HL-60 (cell line): ENCODE measurements around the gene ZNF490.

Experiments
- DNase-seq, 2 experiments: peaks; one replicate each; pipeline ENCODE4 v3.0.0-alpha.2; 2010 to 2020; ENCODE audit warnings: low read depth in 1 of 2, low spot score in 1 of 2
- H3K27ac ChIP-seq: fragments of 250-450 bp; sonication (Bioruptor Pico); replicated peaks from 2 replicates; pipeline ENCODE4 v1.5.1; 2020; ENCODE audit warnings: mild to moderate bottlenecking, moderate library complexity
- H3K27me3 ChIP-seq: fragments of 250-450 bp; sonication (Bioruptor Pico); 2 replicates; pipeline ENCODE4 v1.5.1; 2021; ENCODE audit warnings: mild to moderate bottlenecking, moderate library complexity; ENCODE audit not compliant: insufficient read depth, poor library complexity, severe bottlenecking
- H3K4me3 ChIP-seq: replicated peaks from 2 replicates; pipeline ENCODE4 v1.5.1; 2011; ENCODE audit warnings: mild to moderate bottlenecking, control low read depth, low read length; ENCODE audit not compliant: insufficient read depth
- CTCF ChIP-seq: IDR thresholded peaks from one replicate; pipeline ENCODE4 v1.5.1; 2011; ENCODE audit warnings: low read length, control low read depth, inconsistent platforms; ENCODE audit not compliant: insufficient read depth
- GABPA ChIP-seq: IDR thresholded peaks from 2 replicates; pipeline ENCODE4 v1.6.1; 2012; ENCODE audit warnings: low read depth
- POLR2AphosphoS5 ChIP-seq: IDR thresholded peaks from 2 replicates; pipeline ENCODE4 v1.6.1; 2012; ENCODE audit warnings: low read depth
- REST ChIP-seq: IDR thresholded peaks from 2 replicates; pipeline ENCODE4 v1.6.1; 2012; ENCODE audit warnings: low read depth; ENCODE audit not compliant: insufficient replicate concordance
- SPI1 ChIP-seq: IDR thresholded peaks from 2 replicates; pipeline ENCODE4 v1.6.1; 2012; ENCODE audit warnings: low read depth, mild to moderate bottlenecking, borderline replicate concordance

Gene ZNF490

GRCh38 chr19:12641456-12641855, 30.8 kb upstream of the ZNF490 start:
- no peak for DNase-seq
- H3K4me3 ChIP-seq = no peak overlapping the region
- H3K27me3 ChIP-seq = no peaks in the 10 kb centered on the region
- TF ChIP-seq REST = no peak
- no peak for TF ChIP-seq GABPA
- TF ChIP-seq POLR2AphosphoS5 = no peak
- TF ChIP-seq CTCF = no peak
- TF ChIP-seq SPI1 = no peak
- no peak overlapping the region for H3K27ac ChIP-seq

- Histone ChIP-seq H3K27me3 (no peaks in the 10 kb centered on the region), H3K4me3 (no peak overlapping the region), H3K27ac (no peak overlapping the region)
- TF ChIP-seq CTCF = peak; percentile 75
- TF ChIP-seq POLR2AphosphoS5 = no peak; the same call in 1 of the 2 replicates
- peak; percentile 59 to 91 for DNase-seq
Observed at GRCh38 chr19:12639901-12640613, 29.4 kb upstream of the ZNF490 start.

GRCh38 chr19:12638611-12639182, 28.1 kb upstream of the ZNF490 start:
- Histone ChIP-seq H3K27ac (no peak overlapping the region), H3K27me3 (no peaks in the 10 kb centered on the region), H3K4me3 (no peak overlapping the region)
- DNase-seq = no peak
- TF ChIP-seq CTCF (no peak), POLR2AphosphoS5 (no peak), GABPA (no peak), SPI1 (no peak), REST (no peak)

GRCh38 chr19:12636631-12637030, 26.0 kb upstream of the ZNF490 start:
- no peak for DNase-seq
- no peak overlapping the region for H3K27ac ChIP-seq
- H3K4me3 ChIP-seq = no peak overlapping the region
- TF ChIP-seq CTCF = no peak
- TF ChIP-seq GABPA = no peak
- TF ChIP-seq POLR2AphosphoS5 = no peak
- no peak for TF ChIP-seq REST
- no peak for TF ChIP-seq SPI1
- no peaks in the 10 kb centered on the region for H3K27me3 ChIP-seq
